Measurements from ENCODE around the gene FAM3B. TPM values are rescaled to one million over a fixed set of nuclear protein-coding genes. Genes with fewer than 3 reads are reported as not detected.
A peak's percentile ranks its signal among the peaks of the same experiment; 100 is the strongest.

Gene FAM3B
- total and polyA plus RNA-seq, 2 of the 4 experiments (the other 2 are of a cell fraction), result not detected

DNA sequence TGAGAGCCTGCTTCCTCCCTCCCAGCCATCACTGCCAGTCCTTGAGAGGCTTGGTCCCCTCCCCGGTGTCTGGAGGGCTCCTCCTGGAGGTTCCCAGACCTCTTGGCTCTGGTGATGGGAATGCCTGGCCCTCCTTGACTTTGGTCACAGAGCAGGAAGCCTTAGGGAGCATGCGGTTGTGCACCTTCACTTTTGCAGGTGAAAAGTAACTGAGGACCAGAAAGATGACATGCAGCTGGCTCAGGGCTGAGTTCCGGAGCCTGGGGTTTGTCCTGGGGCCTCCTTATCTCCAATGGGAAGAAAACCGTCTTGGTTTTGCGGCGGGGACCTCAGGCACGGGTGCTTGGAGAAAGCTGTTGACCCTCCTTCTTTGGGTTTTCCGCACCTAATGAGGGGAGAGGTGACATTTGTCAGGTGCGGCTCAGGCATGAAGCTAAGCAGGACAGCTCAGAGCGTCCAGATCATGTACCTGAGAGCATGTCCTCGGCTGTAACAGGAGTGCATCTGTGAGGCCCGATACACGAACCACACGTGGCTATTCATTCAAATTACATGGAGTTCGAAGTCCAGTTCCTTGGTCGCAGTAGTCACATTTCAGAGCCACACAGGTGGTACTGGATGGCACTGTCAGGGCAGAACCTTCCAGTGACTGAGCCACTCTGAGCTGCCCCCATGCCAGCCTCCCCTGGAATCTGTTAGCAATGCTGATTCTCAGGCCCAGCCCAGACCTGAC, 44.6 kb downstream of the FAM3B start (continued):
- no peak for TF ChIP-seq CHD1 (IDR thresholded peaks at IDR 0.05; ENCODE audit: low read depth, low read length)

DNA sequence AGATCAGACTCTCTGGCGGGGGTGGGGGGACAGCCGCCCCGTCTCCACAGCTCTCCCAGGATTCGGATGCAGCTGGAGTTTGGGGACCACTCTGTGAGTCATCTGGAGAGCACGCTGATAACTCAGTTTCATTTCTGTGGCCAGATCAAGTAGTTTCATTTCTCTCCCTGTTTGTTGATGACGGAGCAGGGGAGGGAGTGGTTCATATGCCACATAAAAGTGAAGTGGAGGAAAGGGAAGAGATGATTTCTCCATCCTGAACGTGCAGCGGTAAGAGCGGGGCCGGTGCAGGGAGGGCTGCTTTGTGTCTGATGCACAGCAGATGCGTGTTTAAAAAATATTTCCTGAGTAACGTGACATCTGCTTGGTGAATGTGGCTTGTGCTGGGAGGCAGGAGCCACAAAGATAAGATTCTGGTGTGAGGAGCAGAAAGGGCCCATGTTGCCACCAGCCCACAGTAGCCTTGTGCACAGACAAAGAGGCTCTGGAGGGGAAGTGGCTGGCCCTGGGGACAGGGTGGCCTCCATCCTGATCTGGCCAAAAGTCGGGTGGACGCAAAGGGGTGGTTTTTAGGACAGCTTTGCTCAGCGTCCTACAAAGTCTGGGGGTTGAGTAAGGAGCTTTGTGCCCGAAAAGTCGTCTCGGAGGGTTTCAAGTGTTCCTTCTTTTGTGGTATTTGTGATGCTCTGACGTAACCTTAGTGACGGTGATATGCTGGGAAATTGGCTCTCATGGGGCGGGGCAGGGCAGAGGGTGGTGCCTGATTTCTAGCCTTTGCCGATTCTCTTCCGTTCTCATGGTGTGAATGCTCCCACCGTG, 45.4 kb downstream of the FAM3B start, which contains the start of gene MX2:
Gene MX2, plus strand, starts transcription at position 242 of the 819 bp plus-strand sequence. CDS start 14,880 bp downstream, outside the sequence.
- dilution Hi-C loops (cut with HindIII; ENCODE audit: low sequenced_read_pairs, unreplicated experiment), result no loop called here
- no peak within 1 kb of the TSS for H2BK5ac ChIP-seq (ENCODE audit: low read depth, low read length, poor library complexity, severe bottlenecking)
- intact Hi-C loops (cut with micrococcal nuclease), result loop anchor here (5.0 kb wide), 1 partner anchor 60 kb away; no protein-coding TSS in a partner anchor
- H3K4me2 ChIP-seq (ENCODE audit: low read depth, low read length), result peak within 1 kb of the TSS; percentile 35
- no peaks in the 10 kb centered on the region for H4K20me1 ChIP-seq (ENCODE audit: insufficient read depth, low read length)
- H2BK20ac ChIP-seq (ENCODE audit: low read depth, low read length), result no peak within 1 kb of the TSS
- H3K27me3 ChIP-seq (ENCODE audit: control insufficient read depth, insufficient read depth, low read length), result peaks cover 3% of the 10 kb centered on the region
- no peak within 1 kb of the TSS for H3K56ac ChIP-seq (ENCODE audit: extremely low read depth, insufficient read depth, low read length)
- in situ Hi-C loops (cut with MboI; ENCODE audit: low sequenced_read_pairs), result no loop called here
- peak within 1 kb of the TSS; percentile 15; the same call in 1 of the 2 replicates for H2AK5ac ChIP-seq (ENCODE audit: low read depth, low read length)
- H2AK9ac ChIP-seq (replicated peaks; ENCODE audit: low read depth, low read length, poor library complexity), result peak within 1 kb of the TSS; percentile 50
- peak within 1 kb of the TSS; percentile 6 to 79; a peak in 2 of 4 replicates for H4K8ac ChIP-seq (ENCODE audit: low read depth in 2 of 2, low read length in 2 of 2)
- H3K9me3 ChIP-seq (ENCODE audit: control insufficient read depth, insufficient read depth, low read length), result no peaks in the 10 kb centered on the region
- ChIA-PET POLR2A (ENCODE audit: unreplicated experiment) (no interaction called here), CTCF (interaction anchor here (1.5 kb wide), 1 partner anchor 79 kb away, joined by 4 read pairs; no protein-coding TSS in a partner anchor)
- H3K9me1 ChIP-seq (ENCODE audit: insufficient read depth, low read length), result no peaks in the 10 kb centered on the region; the same call in 1 of the 2 replicates
- no peak within 1 kb of the TSS for H2BK15ac ChIP-seq (ENCODE audit: low read depth, low read length)
- ATAC-seq (ENCODE audit: low read depth), result peak; percentile 83
- peak within 1 kb of the TSS; percentile 0; the same call in 1 of the 2 replicates for H4K5ac ChIP-seq (ENCODE audit: low read depth, low read length)
- peak; percentile 81 for DNase-seq
- H3K9ac ChIP-seq (ENCODE audit: low read depth, low read length), result peak within 1 kb of the TSS; percentile 65
- peak within 1 kb of the TSS; percentile 3; the same call in 1 of the 2 replicates for H3K4me3 ChIP-seq (ENCODE audit: insufficient read depth, low read depth, low read length)
- H3K14ac ChIP-seq (replicated peaks; ENCODE audit: low read depth, low read length), result no peak within 1 kb of the TSS
- WGBS, 2 experiments (ENCODE audit: extremely low coverage in 2 of 2, insufficient read length in 1 of 2), result 45% methylated on average over 7 of the region's 24 CpGs; no CpG with 5 or more reads in 1 of the 2 experiments
- no peaks in the 10 kb centered on the region for H3K79me1 ChIP-seq (ENCODE audit: low read depth in 1 of 2, low read length in 2 of 2)
- BruUV-seq (replicated peaks), result no TSS peak
- peaks cover 8% of the 10 kb centered on the region for H3K4me1 ChIP-seq (ENCODE audit: control insufficient read depth, insufficient read depth, low read length)
- H3K27ac ChIP-seq (ENCODE audit: insufficient read depth, low read length), result peak within 1 kb of the TSS; percentile 61
- peak within 1 kb of the TSS; percentile 80 for H2AFZ ChIP-seq (replicated peaks; ENCODE audit: low read length, poor library complexity)
- no peaks in the 10 kb centered on the region for H3K36me3 ChIP-seq (ENCODE audit: control insufficient read depth, insufficient read depth, low read length)
- no peak within 1 kb of the TSS; the same call in 1 of the 2 replicates for H3K4ac ChIP-seq (ENCODE audit: low read depth, low read length)
- H3K23ac ChIP-seq (ENCODE audit: low read depth, low read length), result no peak within 1 kb of the TSS
- TF ChIP-seq NFE2L2 (IDR thresholded peaks at IDR 0.05; ENCODE audit: low read depth, low read length) (no peak), MAZ (IDR thresholded peaks at IDR 0.05; ENCODE audit: borderline replicate concordance, low read depth, low read length) (peak; percentile 33; the same call in 1 of the 2 replicates), BHLHE40 (IDR thresholded peaks at IDR 0.05; ENCODE audit: low read depth, low read length) (peak; percentile 72)
- peak within 1 kb of the TSS; percentile 5; the same call in 1 of the 2 replicates for H3K18ac ChIP-seq (ENCODE audit: low read depth, low read length)
- H4K91ac ChIP-seq (ENCODE audit: insufficient read depth, low read depth, low read length), result no peak within 1 kb of the TSS; the same call in 1 of the 2 replicates
- H2BK120ac ChIP-seq (ENCODE audit: low read depth, low read length), result peak within 1 kb of the TSS; percentile 32

All from IMR-90 (cell line).